IMR-90 (cell line): ENCODE results near the gene CSH2. TPM values are rescaled to one million over a fixed set of nuclear protein-coding genes. Genes with fewer than 3 reads are reported as not detected.
A peak's percentile ranks its signal among the peaks of the same experiment; 100 is the strongest.
"Not testable (repeated sequence)": the region's sequence is repeated elsewhere in the genome, so short reads cannot be mapped to it uniquely, and the experiment has no call there.

Source experiments
- ATAC-seq: fragments of 200-7000 bp; cut with Tn5 transposase; 2 replicates; pipeline ENCODE4 v1.9.1; 2020; ENCODE audit warnings: low read depth, mild to moderate bottlenecking, moderate library complexity
- BruUV-seq: library from RNA; stranded (reverse); fragments of 400-500 nt; replicated peaks from 2 replicates; lab custom pipeline; 2021; lab: Mats Ljungman, UMichigan
- CTCF ChIA-PET: fragments of 300-600 bp; formaldehyde crosslinking; extraction: SDS; loops from one replicate; lab custom pipeline; 2021; ENCODE audit warnings: antibody characterized with exemption; lab: Yijun Ruan, JAX
- POLR2A ChIA-PET: fragments of 300-600 bp; sonication (Branson Sonifier 250); formaldehyde crosslinking; loops from one replicate; lab custom pipeline; 2022; ENCODE audit warnings: antibody characterized with exemption; ENCODE audit not compliant: unreplicated experiment; lab: Charles Lee
- DNase-seq: peaks from one replicate; pipeline ENCODE4 v3.0.0; 2013
- H2AFZ ChIP-seq: replicated peaks from 2 replicates; pipeline ENCODE3; 2013; ENCODE audit warnings: low read length, mild to moderate bottlenecking; ENCODE audit not compliant: poor library complexity
- H2AK5ac ChIP-seq: 2 replicates; pipeline ENCODE4 v1.6.1; 2013; ENCODE audit warnings: low read depth, low read length, inconsistent platforms
- H2AK9ac ChIP-seq: replicated peaks from 2 replicates; pipeline ENCODE3; 2013; ENCODE audit warnings: mild to moderate bottlenecking, low read depth, low read length, moderate library complexity; ENCODE audit not compliant: poor library complexity
- H2BK120ac ChIP-seq: 2 replicates; pipeline ENCODE4 v1.6.1; 2013; ENCODE audit warnings: low read depth, low read length, inconsistent platforms
- H2BK15ac ChIP-seq: 3 replicates; pipeline ENCODE4 v1.6.1; 2013; ENCODE audit warnings: low read depth, low read length, inconsistent platforms
- H2BK20ac ChIP-seq: 2 replicates; pipeline ENCODE4 v1.6.1; 2013; ENCODE audit warnings: low read depth, mild to moderate bottlenecking, inconsistent platforms, low read length, moderate library complexity
- H2BK5ac ChIP-seq: 2 replicates; pipeline ENCODE4 v1.6.1; 2013; ENCODE audit warnings: mild to moderate bottlenecking, low read depth, low read length, inconsistent platforms; ENCODE audit not compliant: poor library complexity, severe bottlenecking
- H3K14ac ChIP-seq: replicated peaks from 2 replicates; pipeline ENCODE4 v1.6.1; 2013; ENCODE audit warnings: low read depth, low read length, inconsistent platforms
- H3K18ac ChIP-seq: 2 replicates; pipeline ENCODE4 v1.6.1; 2013; ENCODE audit warnings: low read depth, low read length, control low read depth
- H3K23ac ChIP-seq: 2 replicates; pipeline ENCODE4 v1.6.1; 2013; ENCODE audit warnings: low read depth, low read length, inconsistent platforms
- H3K27ac ChIP-seq: 2 replicates; pipeline ENCODE4 v1.5.1; 2013; ENCODE audit warnings: mild to moderate bottlenecking, control low read depth, low read length; ENCODE audit not compliant: insufficient read depth
- H3K27me3 ChIP-seq: 2 replicates; pipeline ENCODE4 v1.6.1; 2013; ENCODE audit warnings: low read length; ENCODE audit not compliant: control insufficient read depth, insufficient read depth
- H3K36me3 ChIP-seq: 2 replicates; pipeline ENCODE4 v1.6.1; 2013; ENCODE audit warnings: low read length, mixed read lengths; ENCODE audit not compliant: control insufficient read depth, insufficient read depth
- H3K4ac ChIP-seq: 2 replicates; pipeline ENCODE4 v1.6.1; 2013; ENCODE audit warnings: low read depth, low read length, inconsistent platforms
- H3K4me1 ChIP-seq: 2 replicates; pipeline ENCODE4 v1.6.1; 2013; ENCODE audit warnings: low read length, mixed read lengths; ENCODE audit not compliant: control insufficient read depth, insufficient read depth
- H3K4me2 ChIP-seq: 2 replicates; pipeline ENCODE4 v1.6.1; 2013; ENCODE audit warnings: low read depth, mild to moderate bottlenecking, control low read depth, low read length, moderate library complexity
- H3K4me3 ChIP-seq: 2 replicates; pipeline ENCODE4 v1.5.1; 2013; ENCODE audit warnings: low read depth, mild to moderate bottlenecking, control low read depth, low read length, moderate library complexity; ENCODE audit not compliant: insufficient read depth
- H3K56ac ChIP-seq: 2 replicates; pipeline ENCODE4 v1.6.1; 2013; ENCODE audit warnings: low read length, inconsistent platforms; ENCODE audit not compliant: insufficient read depth; ENCODE audit errors: extremely low read depth
- H3K79me1 ChIP-seq, 2 experiments: 2 replicates each; pipeline ENCODE4 v1.6.1; 2013; ENCODE audit warnings: low read length in 2 of 2, inconsistent platforms in 1 of 2, low read depth in 1 of 2
- H3K9ac ChIP-seq: 2 replicates; pipeline ENCODE4 v1.6.1; 2013; ENCODE audit warnings: low read depth, low read length, control low read depth
- H3K9me1 ChIP-seq: 2 replicates; pipeline ENCODE4 v1.6.1; 2013; ENCODE audit warnings: low read length, inconsistent platforms; ENCODE audit not compliant: insufficient read depth
- H3K9me3 ChIP-seq: 2 replicates; pipeline ENCODE4 v1.6.1; 2013; ENCODE audit warnings: low read length; ENCODE audit not compliant: control insufficient read depth, insufficient read depth
- H4K20me1 ChIP-seq: 2 replicates; pipeline ENCODE4 v1.6.1; 2013; ENCODE audit warnings: low read length, inconsistent platforms; ENCODE audit not compliant: insufficient read depth
- H4K5ac ChIP-seq: 2 replicates; pipeline ENCODE4 v1.6.1; 2013; ENCODE audit warnings: mild to moderate bottlenecking, low read depth, low read length, control low read depth
- H4K8ac ChIP-seq, 2 experiments: 2 replicates each; pipeline ENCODE4 v1.6.1; 2013; ENCODE audit warnings: low read depth in 2 of 2, low read length in 2 of 2, control low read depth in 1 of 2, inconsistent platforms in 1 of 2
- H4K91ac ChIP-seq: 2 replicates; pipeline ENCODE4 v1.6.1; 2013; ENCODE audit warnings: low read depth, low read length, inconsistent platforms; ENCODE audit not compliant: insufficient read depth
- WGBS, 2 experiments: methylation state at CpG; one replicate each; pipeline versions ENCODE4 v1.1.5 to v1.1.7; 2013; ENCODE audit warnings: missing lambda C conversion rate in 2 of 2; ENCODE audit not compliant: insufficient read length in 1 of 2; ENCODE audit errors: extremely low coverage in 2 of 2; 5-methylcytosine and 5-hydroxymethylcytosine counted together
- dilution Hi-C: fragments of 300-500 bp; cut with HindIII; formaldehyde crosslinking; loops from one replicate; pipeline ENCODE4 v1.14.3; 2018; ENCODE audit warnings: low sequenced_read_pairs; ENCODE audit not compliant: unreplicated experiment
- in situ Hi-C: fragments of 300-500 bp; cut with MboI; formaldehyde crosslinking; loops from 3 replicates; pipeline ENCODE4 v1.14.3; 2019; ENCODE audit warnings: low sequenced_read_pairs, inconsistent platforms, mixed read lengths
- intact Hi-C: fragments of 100-400 bp; cut with micrococcal nuclease; formaldehyde crosslinking; loops from 2 replicates; pipeline ENCODE4 v1.10.0; 2022
- polyA plus RNA-seq, 3 experiments: library from polyadenylated mRNA; depleted of rRNA; stranded (reverse); fragments of >200 nt; gene quantifications; 2 replicates each; pipeline ENCODE4 v1.2.3, GENCODE V29; 2012; ENCODE audit warnings: low replicate concordance in 1 of 3
- total RNA-seq: library from RNA; depleted of rRNA; stranded (reverse); fragments of >200 nt; gene quantifications from 2 replicates; pipeline ENCODE4 v1.2.3, GENCODE V29; 2012

The CSH2 gene
- total and polyA plus RNA-seq, 2 of the 4 experiments (the other 2 are of a cell fraction) = not detected

DNA sequence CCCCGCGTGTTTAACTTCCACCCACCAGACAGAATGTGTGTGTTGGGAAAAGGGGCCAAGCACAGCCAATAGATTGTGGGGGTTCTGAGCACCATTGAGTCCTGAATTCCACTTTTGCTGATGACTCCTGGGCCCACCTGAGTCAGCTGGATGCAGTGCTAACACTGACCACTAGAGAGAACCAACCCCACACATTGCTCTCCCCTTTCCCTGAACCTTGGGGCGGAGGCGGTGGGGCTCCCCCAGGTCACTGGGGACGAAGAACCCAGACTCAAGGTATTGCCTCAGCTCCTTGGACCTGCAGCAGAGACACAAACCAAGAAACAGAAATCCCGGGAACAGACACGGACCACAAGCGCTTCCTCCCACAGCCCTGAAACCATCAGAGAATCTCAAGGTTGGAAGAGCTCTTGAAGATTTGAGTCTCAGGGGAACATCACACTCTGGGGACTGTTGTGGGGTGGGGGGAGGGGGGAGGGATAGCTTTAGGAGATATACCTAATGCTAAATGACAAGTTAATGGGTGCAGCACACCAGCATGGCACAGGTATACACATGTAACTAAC is 667 bp upstream of the CSH2 start:
- H2AK5ac ChIP-seq, H4K91ac ChIP-seq, H2AFZ ChIP-seq, H2BK120ac ChIP-seq, H2BK5ac ChIP-seq, CTCF ChIA-PET, dilution Hi-C loops, H3K9me3 ChIP-seq, H4K8ac ChIP-seq, H3K4me3 ChIP-seq, DNase-seq, H3K4me1 ChIP-seq, ATAC-seq, H4K5ac ChIP-seq, H3K79me1 ChIP-seq, H3K27ac ChIP-seq, H3K9me1 ChIP-seq, H2AK9ac ChIP-seq, H3K9ac ChIP-seq, H3K4ac ChIP-seq, H3K18ac ChIP-seq, H4K20me1 ChIP-seq, in situ Hi-C loops, POLR2A ChIA-PET, H3K4me2 ChIP-seq, H3K36me3 ChIP-seq, BruUV-seq, intact Hi-C loops, H2BK20ac ChIP-seq, H2BK15ac ChIP-seq, H3K14ac ChIP-seq, H3K23ac ChIP-seq, H3K56ac ChIP-seq: not testable (repeated sequence)
- WGBS, 2 experiments = 0% methylated on average over 1 of the region's 8 CpGs; no CpG with 5 or more reads in 1 of the 2 experiments
- H3K27me3 ChIP-seq = peaks cover 14% of the 10 kb centered on the region

DNA sequence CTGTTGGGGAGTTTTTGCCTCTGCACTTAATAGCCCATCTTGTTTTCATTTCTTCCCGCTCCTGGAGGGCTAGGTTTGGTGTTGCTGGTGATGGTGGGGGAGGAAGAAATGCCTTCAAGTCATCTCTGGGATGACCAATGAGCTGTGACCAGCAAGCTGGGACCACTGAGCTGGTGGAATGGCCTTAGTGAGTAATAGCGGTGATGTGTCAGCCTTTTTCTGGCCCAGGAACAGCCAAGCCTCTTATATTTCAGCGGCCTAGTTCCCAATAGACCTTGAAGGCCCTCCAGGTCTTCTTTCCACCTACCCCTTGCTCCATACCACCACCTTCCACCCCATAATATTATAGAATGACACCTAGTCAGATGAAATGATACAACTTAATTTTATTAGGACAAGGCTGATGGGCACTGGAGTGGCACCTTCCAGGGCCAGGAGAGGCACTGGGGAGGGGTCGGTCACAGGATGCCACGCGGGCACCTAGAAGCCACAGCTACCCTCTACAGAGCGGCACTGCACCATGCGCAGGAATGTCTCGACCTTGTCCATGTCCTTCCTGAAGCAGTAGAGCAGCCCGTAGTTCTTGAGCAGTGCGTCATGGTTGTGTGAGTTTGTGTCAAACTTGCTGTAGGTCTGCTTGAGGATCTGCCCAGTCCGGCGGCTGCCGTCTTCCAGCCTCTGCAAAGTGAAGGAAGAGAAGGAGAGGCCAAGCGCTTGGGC is 1.7 kb downstream of the CSH2 start:
- H4K20me1 ChIP-seq, POLR2A ChIA-PET, H2BK5ac ChIP-seq, H2BK120ac ChIP-seq, H2AFZ ChIP-seq, H3K9ac ChIP-seq, CTCF ChIA-PET, H4K91ac ChIP-seq, H4K5ac ChIP-seq, H3K4me1 ChIP-seq, H3K56ac ChIP-seq, H2BK20ac ChIP-seq, H3K23ac ChIP-seq, H3K4ac ChIP-seq, intact Hi-C loops, H2AK5ac ChIP-seq, H3K9me1 ChIP-seq, BruUV-seq, H3K14ac ChIP-seq, H3K18ac ChIP-seq, in situ Hi-C loops, H3K9me3 ChIP-seq, H4K8ac ChIP-seq, H3K36me3 ChIP-seq, H3K4me2 ChIP-seq, H2AK9ac ChIP-seq, H3K27ac ChIP-seq, ATAC-seq, H3K4me3 ChIP-seq, H3K79me1 ChIP-seq, H2BK15ac ChIP-seq, dilution Hi-C loops: not testable (repeated sequence)
- WGBS, 2 experiments = no CpG with 5 or more reads among the region's 15 CpGs
- peak; percentile 23 for DNase-seq
- H3K27me3 ChIP-seq = peaks cover 10% of the 10 kb centered on the region
